Astrocyte (in vitro differentiated cells and primary cell): ENCODE data around the gene GAB2. TPM values are rescaled to one million over a fixed set of nuclear protein-coding genes. Genes with fewer than 3 reads are reported as not detected.

ENCODE experiments used
- DNase-seq: peaks from one replicate; pipeline ENCODE4 v3.0.0-alpha.2; 2010; ENCODE audit warnings: low read depth
- FAIRE-seq: peaks from 2 replicates; lab custom pipeline; 2011; peaks lifted over from hg19 to GRCh38; lab: Jason Lieb, UNC
- H2AFZ ChIP-seq: 2 replicates; pipeline ENCODE4 v1.6.0; 2012; ENCODE audit warnings: low read depth, low read length, inconsistent platforms
- H3K27ac ChIP-seq: 2 replicates; pipeline ENCODE4 v1.5.1; 2011; ENCODE audit warnings: low read depth, low read length, inconsistent platforms
- H3K27me3 ChIP-seq: 2 replicates; pipeline ENCODE4 v1.6.0; 2011; ENCODE audit warnings: low read length, inconsistent platforms; ENCODE audit not compliant: insufficient read depth
- H3K36me3 ChIP-seq: 2 replicates; pipeline ENCODE4 v1.5.1; 2011; ENCODE audit warnings: low read length, inconsistent platforms; ENCODE audit not compliant: insufficient read depth
- H3K4me1 ChIP-seq: 2 replicates; pipeline ENCODE4 v1.5.1; 2011; ENCODE audit warnings: low read length, inconsistent platforms; ENCODE audit not compliant: insufficient read depth
- H3K4me2 ChIP-seq: 2 replicates; pipeline ENCODE4 v1.6.0; 2012; ENCODE audit warnings: low read length, inconsistent platforms
- H3K4me3 ChIP-seq: 2 replicates; pipeline ENCODE4 v1.5.1; 2011; ENCODE audit warnings: low read depth, mild to moderate bottlenecking, low read length, inconsistent platforms; ENCODE audit not compliant: insufficient read depth
- H3K79me2 ChIP-seq: 2 replicates; pipeline ENCODE4 v1.6.0; 2012; ENCODE audit warnings: mild to moderate bottlenecking, low read length, inconsistent platforms; ENCODE audit not compliant: insufficient read depth
- H3K9ac ChIP-seq: 2 replicates; pipeline ENCODE4 v1.6.0; 2012; ENCODE audit warnings: mild to moderate bottlenecking, low read length, inconsistent platforms
- H3K9me3 ChIP-seq: 2 replicates; pipeline ENCODE4 v1.5.1; 2012; ENCODE audit warnings: low read depth, mild to moderate bottlenecking, low read length, inconsistent platforms; ENCODE audit not compliant: insufficient read depth
- H4K20me1 ChIP-seq: 2 replicates; pipeline ENCODE4 v1.6.0; 2012; ENCODE audit warnings: low read length, inconsistent platforms; ENCODE audit not compliant: insufficient read depth
- H3K27ac Mint-ChIP-seq: one replicate; pipeline ENCODE4 v1.8.0; 2021; ENCODE audit warnings: mild to moderate bottlenecking, mixed read lengths; ENCODE audit not compliant: unreplicated experiment
- H3K27me3 Mint-ChIP-seq: one replicate; pipeline ENCODE4 v1.8.0; 2021; ENCODE audit warnings: low read depth, mixed read lengths; ENCODE audit not compliant: unreplicated experiment
- H3K36me3 Mint-ChIP-seq: one replicate; pipeline ENCODE4 v1.8.0; 2021; ENCODE audit warnings: low read depth, mixed read lengths; ENCODE audit not compliant: unreplicated experiment
- H3K4me1 Mint-ChIP-seq: one replicate; pipeline ENCODE4 v1.8.0; 2021; ENCODE audit warnings: low read depth, mixed read lengths; ENCODE audit not compliant: unreplicated experiment
- H3K4me3 Mint-ChIP-seq: one replicate; pipeline ENCODE4 v1.8.0; 2021; ENCODE audit warnings: mild to moderate bottlenecking, moderate library complexity, mixed read lengths; ENCODE audit not compliant: unreplicated experiment
- H3K9me3 Mint-ChIP-seq: one replicate; pipeline ENCODE4 v1.8.0; 2021; ENCODE audit warnings: mild to moderate bottlenecking, mixed read lengths; ENCODE audit not compliant: unreplicated experiment
- CTCF ChIP-seq: IDR thresholded peaks from 2 replicates; pipeline ENCODE4 v1.5.1; 2011; ENCODE audit warnings: low read depth, mild to moderate bottlenecking, inconsistent platforms, low read length, moderate library complexity; ENCODE audit not compliant: insufficient read depth
- EZH2 ChIP-seq: IDR thresholded peaks from 2 replicates; pipeline ENCODE4 v1.6.1; 2012; ENCODE audit warnings: mild to moderate bottlenecking, low read length, inconsistent platforms; ENCODE audit not compliant: insufficient read depth
- total RNA-seq: library from RNA; stranded (reverse); gene quantifications from 2 replicates; pipeline ENCODE4 v1.2.1, GENCODE V29; 2021

GAB2 gene
- total RNA-seq, 1 donor from 2014 or later: 18.2 TPM

- Mint-ChIP-seq H3K36me3 (peaks cover 14% of the 10 kb centered on the region), H3K4me1 (peaks cover 17% of the 10 kb centered on the region), H3K4me3 (no peak overlapping the region), H3K9me3 (no peaks in the 10 kb centered on the region), H3K27ac (no peak overlapping the region), H3K27me3 (no peaks in the 10 kb centered on the region)
- TF ChIP-seq EZH2 (no peak), CTCF (no peak)
- Histone ChIP-seq H2AFZ (no peak overlapping the region), H3K4me3 (no peak overlapping the region), H3K27me3 (no peaks in the 10 kb centered on the region), H3K9ac (no peak overlapping the region), H3K9me3 (no peaks in the 10 kb centered on the region), H4K20me1 (no peaks in the 10 kb centered on the region), H3K4me1 (peaks cover 11% of the 10 kb centered on the region), H3K4me2 (peak overlapping the region; percentile 12), H3K36me3 (no peaks in the 10 kb centered on the region), H3K79me2 (no peaks in the 10 kb centered on the region), H3K27ac (no peak overlapping the region)
- DNase-seq (peak; percentile 88), FAIRE-seq (peak; percentile 39)
Observed at GRCh38 chr11:78251083-78251775, 166.4 kb downstream of the GAB2 start.

GRCh38 chr11:78250099-78250498 is 167.5 kb downstream of the GAB2 start:
- H3K27me3 Mint-ChIP-seq: no peaks in the 10 kb centered on the region
- Histone ChIP-seq H3K9me3 (no peaks in the 10 kb centered on the region), H3K36me3 (no peaks in the 10 kb centered on the region), H3K79me2 (no peaks in the 10 kb centered on the region), H2AFZ (no peak overlapping the region), H3K4me2 (no peak overlapping the region), H3K4me3 (no peak overlapping the region), H3K9ac (no peak overlapping the region), H3K27me3 (no peaks in the 10 kb centered on the region), H3K27ac (no peak overlapping the region), H3K4me1 (peaks cover 11% of the 10 kb centered on the region), H4K20me1 (no peaks in the 10 kb centered on the region)
- H3K4me1 Mint-ChIP-seq: peaks cover 17% of the 10 kb centered on the region
- peaks cover 18% of the 10 kb centered on the region for H3K36me3 Mint-ChIP-seq
- H3K27ac Mint-ChIP-seq: no peak overlapping the region
- H3K4me3 Mint-ChIP-seq: no peak overlapping the region
- FAIRE-seq (no peak), DNase-seq (no peak)
- no peak for TF ChIP-seq EZH2
- TF ChIP-seq CTCF: no peak
- H3K9me3 Mint-ChIP-seq: no peaks in the 10 kb centered on the region

GRCh38 chr11:78248903-78249302 is 168.7 kb downstream of the GAB2 start:
- H2AFZ ChIP-seq: no peak overlapping the region
- no peak overlapping the region for H3K27ac Mint-ChIP-seq
- no peaks in the 10 kb centered on the region for H3K27me3 Mint-ChIP-seq
- H3K4me3 Mint-ChIP-seq: no peak overlapping the region
- FAIRE-seq (no peak), DNase-seq (no peak)
- H3K4me3 ChIP-seq: no peak overlapping the region
- H3K4me1 Mint-ChIP-seq: peaks cover 13% of the 10 kb centered on the region
- H3K27me3 ChIP-seq: no peaks in the 10 kb centered on the region
- TF ChIP-seq CTCF (no peak), EZH2 (no peak)
- H3K4me1 ChIP-seq: peaks cover 14% of the 10 kb centered on the region
- no peaks in the 10 kb centered on the region for H4K20me1 ChIP-seq
- H3K9me3 ChIP-seq: no peaks in the 10 kb centered on the region
- H3K9me3 Mint-ChIP-seq: no peaks in the 10 kb centered on the region
- H3K27ac ChIP-seq: no peak overlapping the region
- no peaks in the 10 kb centered on the region for H3K79me2 ChIP-seq
- H3K36me3 Mint-ChIP-seq: peaks cover 18% of the 10 kb centered on the region
- no peaks in the 10 kb centered on the region for H3K36me3 ChIP-seq
- H3K4me2 ChIP-seq: no peak overlapping the region
- H3K9ac ChIP-seq: no peak overlapping the region
